Neural progenitor cell (in vitro differentiated cells): Measurements from ENCODE around the gene GALK2.

ENCODE experiments used
- EZH2 ChIP-seq: fragments of 200-600 bp; sonication (generic); IDR thresholded peaks from 2 replicates; pipeline ENCODE4 v1.6.1; 2017; ENCODE audit warnings: antibody characterized with exemption, mild to moderate bottlenecking, moderate library complexity
- TF ChIP-seq, protein P1 (sequence below): fragments of 200-600 bp; sonication (generic); IDR thresholded peaks from 2 replicates; pipeline ENCODE4 v1.5.1; 2017; ENCODE audit warnings: antibody characterized with exemption, mild to moderate bottlenecking

DNA sequence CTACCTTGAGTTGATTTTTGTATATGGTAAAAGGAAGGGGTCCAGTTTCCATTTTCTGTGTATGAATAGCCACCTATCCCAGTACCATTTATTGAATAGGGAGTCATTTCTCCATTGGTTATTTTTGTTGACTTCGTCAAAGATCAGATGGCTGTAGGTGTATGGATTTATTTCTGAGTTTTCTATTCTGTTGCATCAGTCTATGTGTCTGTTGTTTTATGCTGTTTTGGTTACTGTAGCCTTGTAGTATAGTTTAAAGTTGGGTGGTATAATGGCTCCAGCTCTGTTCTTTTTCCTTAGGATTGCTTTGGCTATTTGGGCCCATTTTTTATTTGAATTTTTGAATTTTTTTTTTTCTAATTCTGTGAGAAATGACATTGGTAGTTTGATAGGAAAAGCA is 127.5 kb downstream of the GALK2 start:
- TF ChIP-seq, protein P1, sequence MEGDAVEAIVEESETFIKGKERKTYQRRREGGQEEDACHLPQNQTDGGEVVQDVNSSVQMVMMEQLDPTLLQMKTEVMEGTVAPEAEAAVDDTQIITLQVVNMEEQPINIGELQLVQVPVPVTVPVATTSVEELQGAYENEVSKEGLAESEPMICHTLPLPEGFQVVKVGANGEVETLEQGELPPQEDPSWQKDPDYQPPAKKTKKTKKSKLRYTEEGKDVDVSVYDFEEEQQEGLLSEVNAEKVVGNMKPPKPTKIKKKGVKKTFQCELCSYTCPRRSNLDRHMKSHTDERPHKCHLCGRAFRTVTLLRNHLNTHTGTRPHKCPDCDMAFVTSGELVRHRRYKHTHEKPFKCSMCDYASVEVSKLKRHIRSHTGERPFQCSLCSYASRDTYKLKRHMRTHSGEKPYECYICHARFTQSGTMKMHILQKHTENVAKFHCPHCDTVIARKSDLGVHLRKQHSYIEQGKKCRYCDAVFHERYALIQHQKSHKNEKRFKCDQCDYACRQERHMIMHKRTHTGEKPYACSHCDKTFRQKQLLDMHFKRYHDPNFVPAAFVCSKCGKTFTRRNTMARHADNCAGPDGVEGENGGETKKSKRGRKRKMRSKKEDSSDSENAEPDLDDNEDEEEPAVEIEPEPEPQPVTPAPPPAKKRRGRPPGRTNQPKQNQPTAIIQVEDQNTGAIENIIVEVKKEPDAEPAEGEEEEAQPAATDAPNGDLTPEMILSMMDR, result no peak
- no peak for TF ChIP-seq EZH2
